ENCODE data around the gene WDFY3.

- TF ChIP-seq CTCF (IDR thresholded peaks at IDR 0.05) (no peak), POLR2A (IDR thresholded peaks at IDR 0.05) (no peak)
These were observed 19.5 kb upstream of the WDFY3 start for GRCh38 chr4:84985952-84986351.
